ENCODE data around the gene TBC1D23.
"Not testable (repeated sequence)": the region's sequence is repeated elsewhere in the genome, so short reads cannot be mapped to it uniquely, and the experiment has no call there.

TBC1D23 gene

GRCh38 chr3:100311011-100311410, 50.2 kb downstream of the TBC1D23 start:
- DNase-seq = no peak

- peak; percentile 27 for DNase-seq
Measured at GRCh38 chr3:100316641-100317069, 55.9 kb downstream of the TBC1D23 start.

GRCh38 chr3:100317912-100318311, 57.1 kb downstream of the TBC1D23 start:
- no peak for DNase-seq

GRCh38 chr3:100319951-100320350, 59.2 kb downstream of the TBC1D23 start:
- DNase-seq = no peak

- DNase-seq = no peak
Measured at GRCh38 chr3:100324044-100324443, 63.3 kb downstream of the TBC1D23 start.

- no peak for DNase-seq
Measured at GRCh38 chr3:100325827-100326226, 65.0 kb downstream of the TBC1D23 start.

- DNase-seq = not testable (repeated sequence)
Measured at GRCh38 chr3:100327377-100327776, 66.6 kb downstream of the TBC1D23 start.

GRCh38 chr3:100329800-100330489, 69.2 kb downstream of the TBC1D23 start:
- no peak for DNase-seq

- no peak for DNase-seq
Measured at GRCh38 chr3:100330651-100331050, 69.9 kb downstream of the TBC1D23 start.

- no peak for DNase-seq
Measured at GRCh38 chr3:100331660-100332059, 70.9 kb downstream of the TBC1D23 start.

- DNase-seq = no peak
Measured at GRCh38 chr3:100333051-100333450, 72.3 kb downstream of the TBC1D23 start.

GRCh38 chr3:100333970-100334487, 73.2 kb downstream of the TBC1D23 start:
- no peak for DNase-seq

GRCh38 chr3:100334488-100335351, 73.9 kb downstream of the TBC1D23 start, which contains the start of gene NIT2:
TSS of gene NIT2 (plus strand) at chr3:100334757. CDS start at chr3:100334792, 35 bp downstream.
- peak; percentile 80 for DNase-seq

- DNase-seq = no peak
Measured at GRCh38 chr3:100335434-100335833, 74.6 kb downstream of the TBC1D23 start.

GRCh38 chr3:100336229-100336628, 75.4 kb downstream of the TBC1D23 start:
- DNase-seq = not testable (repeated sequence)

GRCh38 chr3:100338911-100339310, 78.1 kb downstream of the TBC1D23 start:
- no peak for DNase-seq

- no peak for DNase-seq
Measured at GRCh38 chr3:100339786-100340185, 79.0 kb downstream of the TBC1D23 start.

GRCh38 chr3:100340527-100340926, 79.7 kb downstream of the TBC1D23 start:
- no peak for DNase-seq

GRCh38 chr3:100348727-100349126, 87.9 kb downstream of the TBC1D23 start:
- DNase-seq = no peak

GRCh38 chr3:100351770-100352169, 91.0 kb downstream of the TBC1D23 start:
- DNase-seq = not testable (repeated sequence)

GRCh38 chr3:100352296-100353231, 91.8 kb downstream of the TBC1D23 start:
- no peak for DNase-seq

GRCh38 chr3:100354850-100355249, 94.1 kb downstream of the TBC1D23 start:
- DNase-seq = no peak

GRCh38 chr3:100358413-100358812, 97.6 kb downstream of the TBC1D23 start:
- DNase-seq = no peak

Measured in activated T-cell treated with anti-CD3 and anti-CD28 coated beads, Interleukin-2, amount 50 U/mL, for 1 hour (primary cell).